Caco-2 (cell line): ENCODE data around the gene UQCC2. TPM values are rescaled to one million over a fixed set of nuclear protein-coding genes. Genes with fewer than 3 reads are reported as not detected.

Source experiments
- BruUV-seq: library from RNA; stranded (reverse); fragments of 400-500 nt; replicated peaks from 2 replicates; lab custom pipeline; 2021; lab: Mats Ljungman, UMichigan
- CTCF ChIA-PET: fragments of 300-600 bp; sonication (Branson Sonifier 250); formaldehyde crosslinking; loops from one replicate; lab custom pipeline; 2022; ENCODE audit warnings: antibody characterized with exemption; lab: Charles Lee
- POLR2A ChIA-PET: fragments of 300-600 bp; sonication (Branson Sonifier 250); formaldehyde crosslinking; loops from one replicate; lab custom pipeline; 2022; ENCODE audit warnings: antibody characterized with exemption; lab: Charles Lee
- DNase-seq, 2 experiments: peaks; one replicate each; pipeline versions ENCODE4 v3.0.0 to v3.0.0-alpha.2; 2020 to 2022
- H3K27me3 ChIP-seq: replicated peaks from 2 replicates; pipeline ENCODE4 v1.6.0; 2011; ENCODE audit warnings: low read length; ENCODE audit not compliant: control insufficient read depth, insufficient read depth
- H3K36me3 ChIP-seq: 2 replicates; pipeline ENCODE4 v1.5.1; 2011; ENCODE audit warnings: low read length; ENCODE audit not compliant: control insufficient read depth, insufficient read depth
- H3K4me1 ChIP-seq: fragments of 250-450 bp; sonication (Bioruptor Pico); 2 replicates; pipeline ENCODE4 v1.5.1; 2020; ENCODE audit warnings: mild to moderate bottlenecking
- H3K4me3 ChIP-seq: 2 replicates; pipeline ENCODE4 v1.5.1; 2011; ENCODE audit warnings: low read depth, mild to moderate bottlenecking, control low read depth, low read length
- H3K9me3 ChIP-seq: fragments of 250-450 bp; sonication (Bioruptor Pico); 2 replicates; pipeline ENCODE4 v1.5.1; 2020; ENCODE audit warnings: mild to moderate bottlenecking, moderate library complexity
- H3K27ac Mint-ChIP-seq: one replicate; pipeline ENCODE4 v1.8.0; 2022; ENCODE audit warnings: mixed read lengths; ENCODE audit not compliant: unreplicated experiment
- H3K27me3 Mint-ChIP-seq: one replicate; pipeline ENCODE4 v1.8.0; 2022; ENCODE audit warnings: mixed read lengths; ENCODE audit not compliant: insufficient read depth, unreplicated experiment
- H3K36me3 Mint-ChIP-seq: one replicate; pipeline ENCODE4 v1.8.0; 2022; ENCODE audit warnings: mild to moderate bottlenecking, mixed read lengths; ENCODE audit not compliant: insufficient read depth, unreplicated experiment
- H3K4me1 Mint-ChIP-seq: one replicate; pipeline ENCODE4 v1.8.0; 2022; ENCODE audit warnings: low read depth, mixed read lengths; ENCODE audit not compliant: unreplicated experiment
- H3K4me3 Mint-ChIP-seq: one replicate; pipeline ENCODE4 v1.8.0; 2022; ENCODE audit warnings: mild to moderate bottlenecking, moderate library complexity, mixed read lengths; ENCODE audit not compliant: unreplicated experiment
- H3K9me3 Mint-ChIP-seq: one replicate; pipeline ENCODE4 v1.8.0; 2022; ENCODE audit warnings: mixed read lengths; ENCODE audit not compliant: unreplicated experiment
- CTCF ChIP-seq, 2 experiments: fragments of 200-600 bp in 1 of 2; IDR thresholded peaks; 1 replicate in 1 of 2; 2 replicates in 1 of 2; pipeline versions ENCODE4 v1.5.1 to v1.8.0; 2011 to 2022; ENCODE audit warnings: antibody characterized with exemption in 1 of 2, control low read depth in 1 of 2, inconsistent platforms in 1 of 2, low read depth in 1 of 2, low read length in 1 of 2, mild to moderate bottlenecking in 1 of 2, moderate library complexity in 1 of 2; ENCODE audit not compliant: insufficient read depth in 1 of 2, severe bottlenecking in 1 of 2, unreplicated experiment in 1 of 2
- intact Hi-C: fragments of 100-400 bp; cut with micrococcal nuclease; formaldehyde crosslinking; loops from one replicate; pipeline ENCODE4 v1.10.0; 2022; ENCODE audit not compliant: unreplicated experiment
- total RNA-seq: library from RNA; stranded (reverse); gene quantifications from 2 replicates; pipeline ENCODE4 v1.2.3, GENCODE V29; 2022

The UQCC2 gene
- total RNA-seq, 1 experiment from 2014 or later = 122 TPM

GRCh38 chr6:33758815-33759216, 47.3 kb upstream of the UQCC2 start:
- intact Hi-C loops = no loop called here

GRCh38 chr6:33757906-33758305, 46.4 kb upstream of the UQCC2 start:
- no peak overlapping the region for H3K27ac Mint-ChIP-seq
- DNase-seq = no peak
- H3K4me3 ChIP-seq = no peak overlapping the region
- ChIA-PET POLR2A (interaction anchor here (0.6 kb wide), 1 partner anchor 242 kb away, joined by 3 read pairs; no protein-coding TSS in a partner anchor), CTCF (interaction anchor here (0.6 kb wide), 1 partner anchor 770 kb away, joined by 6 read pairs; no protein-coding TSS in a partner anchor)
- H3K36me3 Mint-ChIP-seq = peaks cover 12% of the 10 kb centered on the region
- no peaks in the 10 kb centered on the region for H3K27me3 Mint-ChIP-seq
- H3K27me3 ChIP-seq = no peaks in the 10 kb centered on the region
- H3K4me3 Mint-ChIP-seq = no peak overlapping the region
- BruUV-seq = no TSS peak
- no peak for TF ChIP-seq CTCF (IDR thresholded peaks at IDR 0.05; ENCODE audit: insufficient read depth in 1 of 2, low read depth in 1 of 2, low read length in 1 of 2, severe bottlenecking in 1 of 2, unreplicated experiment in 1 of 2)
- peaks cover 12% of the 10 kb centered on the region for H3K4me1 Mint-ChIP-seq
- no peaks in the 10 kb centered on the region for H3K9me3 ChIP-seq
- H3K9me3 Mint-ChIP-seq = no peaks in the 10 kb centered on the region
- peaks cover 8% of the 10 kb centered on the region for H3K4me1 ChIP-seq
- H3K36me3 ChIP-seq = no peaks in the 10 kb centered on the region; the same call in 1 of the 2 replicates
- intact Hi-C loops = no loop called here

More at GRCh38 chr6:33758815-33759216, 47.3 kb upstream of the UQCC2 start:
- no peaks in the 10 kb centered on the region for H3K27me3 ChIP-seq
- Mint-ChIP-seq H3K36me3 (peaks cover 12% of the 10 kb centered on the region), H3K4me1 (peaks cover 12% of the 10 kb centered on the region), H3K27ac (no peak overlapping the region), H3K9me3 (no peaks in the 10 kb centered on the region), H3K27me3 (no peaks in the 10 kb centered on the region), H3K4me3 (no peak overlapping the region)
- H3K4me3 ChIP-seq = no peak overlapping the region
- DNase-seq = peak in 1 of 2 experiments; percentile 27
- H3K36me3 ChIP-seq = no peaks in the 10 kb centered on the region; the same call in 1 of the 2 replicates
- POLR2A ChIA-PET = no interaction called here
- no peaks in the 10 kb centered on the region for H3K9me3 ChIP-seq
- CTCF ChIA-PET = interaction anchor here (0.6 kb wide), 1 partner anchor 34 kb away, joined by 3 read pairs; no protein-coding TSS in a partner anchor
- H3K4me1 ChIP-seq = peaks cover 7% of the 10 kb centered on the region; the same call in 1 of the 2 replicates
- no TSS peak for BruUV-seq
- TF ChIP-seq CTCF (IDR thresholded peaks at IDR 0.05; ENCODE audit: insufficient read depth in 1 of 2, low read depth in 1 of 2, low read length in 1 of 2, severe bottlenecking in 1 of 2, unreplicated experiment in 1 of 2) = no peak

- H3K36me3 Mint-ChIP-seq = peaks cover 12% of the 10 kb centered on the region
- H3K27ac Mint-ChIP-seq = no peak overlapping the region
- ChIA-PET POLR2A (interaction anchor here (0.6 kb wide), 1 partner anchor 241 kb away, joined by 3 read pairs; no protein-coding TSS in a partner anchor), CTCF (interaction anchor here (0.6 kb wide), 1 partner anchor 771 kb away, joined by 6 read pairs; no protein-coding TSS in a partner anchor)
- no peak for DNase-seq
- Histone ChIP-seq H3K27me3 (no peaks in the 10 kb centered on the region), H3K36me3 (no peaks in the 10 kb centered on the region; the same call in 1 of the 2 replicates), H3K4me1 (peaks cover 15% of the 10 kb centered on the region), H3K4me3 (no peak overlapping the region), H3K9me3 (no peaks in the 10 kb centered on the region)
- no peaks in the 10 kb centered on the region for H3K27me3 Mint-ChIP-seq
- H3K4me3 Mint-ChIP-seq = no peak overlapping the region
- BruUV-seq = no TSS peak
- no peaks in the 10 kb centered on the region for H3K9me3 Mint-ChIP-seq
- peaks cover 12% of the 10 kb centered on the region for H3K4me1 Mint-ChIP-seq
- no peak for TF ChIP-seq CTCF (IDR thresholded peaks at IDR 0.05; ENCODE audit: insufficient read depth in 1 of 2, low read depth in 1 of 2, low read length in 1 of 2, severe bottlenecking in 1 of 2, unreplicated experiment in 1 of 2)
- intact Hi-C loops = no loop called here
Measured at GRCh38 chr6:33757113-33757512, 45.6 kb upstream of the UQCC2 start.
